Measurements from ENCODE around the gene CRYAB.
A peak's percentile ranks its signal among the peaks of the same experiment; 100 is the strongest.
"Not testable (repeated sequence)": the region's sequence is repeated elsewhere in the genome, so short reads cannot be mapped to it uniquely, and the experiment has no call there.

The CRYAB gene

GRCh38 chr11:111933176-111933575, 21.6 kb upstream of the CRYAB start:
- not testable (repeated sequence) for DNase-seq

- no peak for DNase-seq
These were observed 21.0 kb upstream of the CRYAB start for GRCh38 chr11:111932611-111932950.

- DNase-seq = no peak
These were observed 18.9 kb upstream of the CRYAB start for GRCh38 chr11:111930472-111930871.

- peak; percentile 98 for DNase-seq
These were observed 15.2 kb upstream of the CRYAB start for GRCh38 chr11:111926505-111927391.

- DNase-seq = no peak
These were observed 14.4 kb upstream of the CRYAB start for GRCh38 chr11:111925953-111926352.

GRCh38 chr11:111923951-111924350, 12.4 kb upstream of the CRYAB start:
- no peak for DNase-seq

GRCh38 chr11:111923351-111923788, 11.8 kb upstream of the CRYAB start:
- no peak for DNase-seq

- DNase-seq = no peak
These were observed 11.2 kb upstream of the CRYAB start for GRCh38 chr11:111922803-111923202.

- no peak for DNase-seq
These were observed 10.1 kb upstream of the CRYAB start for GRCh38 chr11:111921541-111922230.

- DNase-seq = no peak
These were observed 9.3 kb upstream of the CRYAB start for GRCh38 chr11:111920908-111921307.

GRCh38 chr11:111918390-111919256, 7.1 kb upstream of the CRYAB start, which contains the start of gene C11orf52:
Gene C11orf52, plus strand, starts transcription at chr11:111918913. Its CDS starts 60 bp downstream, at chr11:111918973.
- DNase-seq = peak; percentile 99

- DNase-seq = no peak
These were observed 6.2 kb upstream of the CRYAB start for GRCh38 chr11:111917788-111918187.

GRCh38 chr11:111917312-111917711, 5.7 kb upstream of the CRYAB start:
- DNase-seq = no peak

GRCh38 chr11:111916768-111917167, 5.2 kb upstream of the CRYAB start:
- DNase-seq = no peak

- DNase-seq = no peak
These were observed 2.4 kb upstream of the CRYAB start for GRCh38 chr11:111913997-111914396.

- no peak for DNase-seq
These were observed 1.7 kb upstream of the CRYAB start for GRCh38 chr11:111913031-111913861.

- DNase-seq = no peak
These were observed 965 bp upstream of the CRYAB start, which contains the start of gene HSPB2 for GRCh38 chr11:111912535-111912934. Gene HSPB2, plus strand, starts transcription at chr11:111912734. Its CDS starts 96 bp downstream, at chr11:111912830.

- no peak for DNase-seq
These were observed 651 bp downstream of the CRYAB start for GRCh38 chr11:111910676-111911562.

- no peak for DNase-seq
These were observed 2.2 kb downstream of the CRYAB start for GRCh38 chr11:111909378-111909777.

- no peak for DNase-seq
These were observed 2.8 kb downstream of the CRYAB start for GRCh38 chr11:111908639-111909305.

Measured in NCI-H2171 treated with DMSO at 0.1 percent for 48 hours (cell line).